ENCODE data around the gene HOXB1. TPM values are rescaled to one million over a fixed set of nuclear protein-coding genes. Genes with fewer than 3 reads are reported as not detected.

HOXB1 gene
- total RNA-seq, 1 donor from 2014 or later: not detected

DNA sequence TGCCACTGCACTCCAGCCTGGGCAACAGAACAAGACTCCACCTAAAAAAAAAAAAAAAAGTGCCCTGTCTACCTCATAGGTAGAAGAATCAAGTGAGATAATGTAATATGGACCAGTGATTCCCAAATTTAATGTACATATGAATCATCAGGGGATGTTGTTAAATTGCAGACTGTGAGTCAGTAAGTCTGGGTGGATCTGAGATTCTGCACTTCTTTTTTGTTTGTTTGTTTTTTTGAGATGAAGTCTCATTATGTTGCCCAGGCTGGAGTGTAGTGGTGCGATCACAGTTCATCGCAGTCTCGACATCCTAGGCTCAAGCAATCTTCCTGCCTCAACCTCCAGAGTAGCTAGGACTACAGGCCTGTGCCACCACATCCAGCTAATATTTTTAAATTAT, 31.6 kb downstream of the HOXB1 start:
- FAIRE-seq (peak; percentile 13), DNase-seq (ENCODE audit: low read depth) (peak; percentile 62)
- Histone ChIP-seq H3K27me3 (ENCODE audit: control insufficient read depth, insufficient read depth, low read length) (peaks cover 5% of the 10 kb centered on the region), H3K36me3 (ENCODE audit: control insufficient read depth, insufficient read depth, low read length) (no peaks in the 10 kb centered on the region), H3K4me3 (ENCODE audit: low read depth, low read length) (no peak overlapping the region)
- TF ChIP-seq, protein P1, sequence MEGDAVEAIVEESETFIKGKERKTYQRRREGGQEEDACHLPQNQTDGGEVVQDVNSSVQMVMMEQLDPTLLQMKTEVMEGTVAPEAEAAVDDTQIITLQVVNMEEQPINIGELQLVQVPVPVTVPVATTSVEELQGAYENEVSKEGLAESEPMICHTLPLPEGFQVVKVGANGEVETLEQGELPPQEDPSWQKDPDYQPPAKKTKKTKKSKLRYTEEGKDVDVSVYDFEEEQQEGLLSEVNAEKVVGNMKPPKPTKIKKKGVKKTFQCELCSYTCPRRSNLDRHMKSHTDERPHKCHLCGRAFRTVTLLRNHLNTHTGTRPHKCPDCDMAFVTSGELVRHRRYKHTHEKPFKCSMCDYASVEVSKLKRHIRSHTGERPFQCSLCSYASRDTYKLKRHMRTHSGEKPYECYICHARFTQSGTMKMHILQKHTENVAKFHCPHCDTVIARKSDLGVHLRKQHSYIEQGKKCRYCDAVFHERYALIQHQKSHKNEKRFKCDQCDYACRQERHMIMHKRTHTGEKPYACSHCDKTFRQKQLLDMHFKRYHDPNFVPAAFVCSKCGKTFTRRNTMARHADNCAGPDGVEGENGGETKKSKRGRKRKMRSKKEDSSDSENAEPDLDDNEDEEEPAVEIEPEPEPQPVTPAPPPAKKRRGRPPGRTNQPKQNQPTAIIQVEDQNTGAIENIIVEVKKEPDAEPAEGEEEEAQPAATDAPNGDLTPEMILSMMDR (IDR thresholded peaks at IDR 0.05; ENCODE audit: insufficient read depth, low read length, severe bottlenecking): no peak

DNA sequence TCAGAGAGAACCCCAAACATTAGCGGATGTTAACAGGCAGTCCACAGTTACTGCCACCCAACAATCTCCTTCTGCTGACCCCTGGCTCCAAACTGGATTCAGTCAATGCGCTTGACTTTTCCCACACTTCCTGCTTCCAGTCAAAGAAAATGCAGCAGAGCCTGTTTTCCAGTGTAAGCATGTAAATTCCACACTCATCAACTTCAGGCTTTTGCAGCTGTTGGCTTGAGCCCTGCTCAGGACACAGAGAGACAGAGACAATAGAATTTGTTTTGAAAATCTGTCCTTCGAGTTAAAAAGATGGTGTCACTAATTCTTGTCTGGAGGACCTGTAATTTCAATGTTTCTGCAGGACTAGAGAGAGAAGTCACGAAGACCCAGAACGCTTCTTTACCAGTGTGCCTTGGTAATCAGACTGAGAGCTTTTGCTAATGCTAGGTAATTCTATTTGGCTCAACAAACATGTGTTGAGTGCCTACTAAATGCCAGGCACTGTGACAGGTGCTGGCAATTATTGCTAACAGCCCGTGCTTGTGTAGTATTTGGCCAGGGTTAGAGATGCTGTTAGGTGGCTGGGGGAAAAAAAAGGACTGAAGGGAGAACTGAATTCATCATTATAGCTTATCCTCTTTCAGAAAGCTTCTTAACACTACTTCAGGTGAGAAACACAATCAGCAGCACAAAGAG, 32.5 kb downstream of the HOXB1 start:
- H3K27me3 ChIP-seq (ENCODE audit: control insufficient read depth, insufficient read depth, low read length): peaks cover 3% of the 10 kb centered on the region
- H3K4me3 ChIP-seq (ENCODE audit: low read depth, low read length): no peak overlapping the region
- TF ChIP-seq, protein P1 (IDR thresholded peaks at IDR 0.05; ENCODE audit: insufficient read depth, low read length, severe bottlenecking): no peak
- H3K36me3 ChIP-seq (ENCODE audit: control insufficient read depth, insufficient read depth, low read length): no peaks in the 10 kb centered on the region
- DNase-seq (ENCODE audit: low read depth) (peak; percentile 33), FAIRE-seq (no peak)

DNA sequence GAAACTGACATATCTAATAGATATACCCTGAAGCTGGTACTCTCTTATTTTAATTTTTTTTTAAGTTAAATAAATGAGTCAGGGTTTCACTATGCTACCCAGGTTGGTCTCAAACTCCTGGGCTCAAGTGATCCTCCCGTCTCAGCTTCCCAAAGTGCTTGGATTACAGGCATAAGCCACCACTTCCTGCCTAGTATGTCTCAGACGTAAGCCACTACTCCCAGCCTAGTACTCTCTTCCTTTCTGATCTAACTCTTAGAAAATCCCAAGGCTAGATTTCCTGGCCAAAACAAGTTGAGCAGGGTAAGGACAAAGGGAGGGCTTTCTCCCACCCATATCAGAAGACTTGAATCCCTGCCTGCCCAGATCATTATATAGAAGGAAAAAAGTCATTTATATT, 33.7 kb downstream of the HOXB1 start:
- no peak for FAIRE-seq
- DNase-seq (ENCODE audit: low read depth): peak; percentile 63
- Histone ChIP-seq H3K4me3 (ENCODE audit: low read depth, low read length) (no peak overlapping the region), H3K27me3 (ENCODE audit: control insufficient read depth, insufficient read depth, low read length) (peaks cover 3% of the 10 kb centered on the region), H3K36me3 (ENCODE audit: control insufficient read depth, insufficient read depth, low read length) (no peaks in the 10 kb centered on the region)
- TF ChIP-seq, protein P1 (IDR thresholded peaks at IDR 0.05; ENCODE audit: insufficient read depth, low read length, severe bottlenecking): no peak

DNA sequence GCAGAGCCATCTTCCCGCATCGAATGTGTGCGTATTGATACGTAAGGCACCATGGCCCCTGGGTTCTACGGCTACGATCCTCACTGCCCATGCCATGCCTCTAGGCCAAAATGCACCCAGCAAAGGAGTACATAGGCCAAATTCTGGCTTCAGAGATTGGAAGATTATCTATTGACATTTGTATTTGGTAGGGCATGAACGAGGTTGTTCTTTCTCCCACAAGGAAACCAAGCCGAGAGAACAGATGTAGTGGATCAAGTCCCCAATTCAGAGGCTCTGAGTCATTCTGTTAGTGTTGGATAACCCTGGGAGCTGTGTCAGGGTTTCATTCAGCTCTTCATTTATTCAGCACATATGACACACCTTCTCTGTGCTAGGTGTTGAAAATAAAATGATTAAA, 36.5 kb downstream of the HOXB1 start:
- DNase-seq (ENCODE audit: low read depth) (peak; percentile 58), FAIRE-seq (peak; percentile 55)
- Histone ChIP-seq H3K36me3 (ENCODE audit: control insufficient read depth, insufficient read depth, low read length) (no peaks in the 10 kb centered on the region), H3K27me3 (ENCODE audit: control insufficient read depth, insufficient read depth, low read length) (no peaks in the 10 kb centered on the region), H3K4me3 (ENCODE audit: low read depth, low read length) (no peak overlapping the region)
- TF ChIP-seq, protein P1 (IDR thresholded peaks at IDR 0.05; ENCODE audit: insufficient read depth, low read length, severe bottlenecking): no peak

DNA sequence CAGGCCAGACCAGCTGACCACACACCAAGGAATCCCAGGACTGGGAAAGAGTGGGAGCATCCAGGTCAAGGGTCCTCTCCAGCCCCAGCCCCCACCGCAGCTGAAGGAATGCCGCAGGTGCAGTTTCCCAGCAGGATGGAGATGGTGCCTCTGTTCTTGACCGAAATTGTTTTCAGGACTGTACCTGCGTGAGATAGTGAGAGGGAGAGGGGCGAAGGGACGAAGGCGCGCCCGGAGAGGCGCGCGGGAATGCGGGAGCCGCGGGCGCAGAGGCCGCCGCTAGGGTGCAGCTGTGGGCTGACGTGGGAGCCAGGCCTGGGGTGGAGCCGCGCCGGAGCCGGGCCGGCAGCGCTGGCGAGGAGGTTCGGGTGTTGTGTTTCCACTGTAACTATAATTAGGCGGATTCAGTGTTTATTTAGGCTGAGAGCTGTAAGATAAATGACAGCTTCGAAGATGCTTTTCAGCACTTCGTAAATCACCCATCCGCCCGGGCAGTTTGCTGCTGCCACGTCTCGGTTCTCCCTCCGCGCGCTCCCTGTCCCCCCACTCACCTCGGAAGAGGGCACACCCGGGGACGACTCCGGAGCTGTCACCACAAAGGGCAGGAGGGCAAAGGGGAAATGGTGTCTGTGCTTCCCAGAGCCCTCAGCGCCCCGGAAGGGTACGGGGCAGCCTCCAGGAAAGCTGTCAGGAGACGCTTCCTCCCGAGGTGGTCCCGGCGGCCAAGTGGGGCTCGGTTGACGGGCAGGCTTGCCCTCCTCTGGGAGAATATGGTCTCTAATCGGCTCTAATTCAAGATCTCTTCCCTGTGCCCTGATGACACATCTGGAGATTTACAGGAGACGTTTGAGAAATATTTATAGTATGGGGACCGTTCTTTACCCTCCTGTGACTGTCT, 38.2 kb downstream of the HOXB1 start:
- H3K27me3 ChIP-seq (ENCODE audit: control insufficient read depth, insufficient read depth, low read length): no peaks in the 10 kb centered on the region
- H3K36me3 ChIP-seq (ENCODE audit: control insufficient read depth, insufficient read depth, low read length): no peaks in the 10 kb centered on the region
- TF ChIP-seq, protein P1 (IDR thresholded peaks at IDR 0.05; ENCODE audit: insufficient read depth, low read length, severe bottlenecking): peak; percentile 91
- H3K4me3 ChIP-seq (ENCODE audit: low read depth, low read length): no peak overlapping the region
- FAIRE-seq: no peak
- DNase-seq (ENCODE audit: low read depth): no peak
